GM18498 (cell line): ENCODE data around the gene SLC10A4.

ENCODE experiments used
- ATAC-seq: cut with Tn5 transposase; IDR thresholded peaks from one replicate; pipeline ENCODE4 v1.9.1; 2021; ENCODE audit warnings: mild to moderate bottlenecking, moderate library complexity; ENCODE audit not compliant: unreplicated experiment

SLC10A4 gene

DNA sequence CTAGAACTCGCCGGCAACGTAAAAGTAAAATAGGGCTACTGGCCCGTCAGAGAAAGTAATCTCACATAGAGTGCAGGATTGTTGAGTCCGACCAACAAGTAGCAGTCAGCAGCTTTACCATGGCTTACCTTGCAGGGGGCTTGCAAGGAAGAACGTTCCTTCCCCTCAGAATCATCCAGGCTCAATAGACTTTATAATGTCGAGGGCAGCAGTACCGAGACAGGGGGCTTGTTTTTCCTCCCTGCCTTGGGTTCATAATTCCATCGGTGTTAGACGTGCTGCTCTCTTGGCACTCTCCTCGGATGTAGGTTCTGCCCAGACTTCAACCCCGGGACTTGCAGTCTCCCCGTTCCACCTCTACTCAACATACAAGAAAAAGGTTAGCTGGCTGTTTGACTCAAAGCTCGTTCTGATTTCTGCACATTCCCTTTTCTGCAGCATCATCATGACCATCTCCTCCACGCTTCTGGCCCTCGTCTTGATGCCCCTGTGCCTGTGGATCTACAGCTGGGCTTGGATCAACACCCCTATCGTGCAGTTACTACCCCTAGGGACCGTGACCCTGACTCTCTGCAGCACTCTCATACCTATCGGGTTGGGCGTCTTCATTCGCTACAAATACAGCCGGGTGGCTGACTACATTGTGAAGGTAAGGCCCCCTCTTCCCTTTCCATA, 1.5 kb downstream of the SLC10A4 start:
- ATAC-seq = no peak

DNA sequence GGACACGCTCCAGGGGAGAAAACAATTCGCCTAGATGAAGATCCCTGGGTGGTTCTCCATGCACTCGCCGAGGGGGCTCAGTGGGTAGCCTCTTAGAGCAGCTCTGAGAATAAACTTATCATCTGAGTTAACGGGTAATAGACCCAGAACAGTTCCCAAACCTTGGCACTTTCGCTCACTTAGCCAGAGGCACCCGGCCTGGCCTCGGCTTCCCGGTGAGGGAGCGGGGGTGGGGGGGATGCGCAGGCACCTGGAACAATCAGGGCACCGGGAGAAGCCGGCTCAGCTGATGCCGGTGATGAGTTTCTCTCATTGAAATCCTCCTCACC, 6.5 kb downstream of the SLC10A4 start:
- ATAC-seq = peak; percentile 4

DNA sequence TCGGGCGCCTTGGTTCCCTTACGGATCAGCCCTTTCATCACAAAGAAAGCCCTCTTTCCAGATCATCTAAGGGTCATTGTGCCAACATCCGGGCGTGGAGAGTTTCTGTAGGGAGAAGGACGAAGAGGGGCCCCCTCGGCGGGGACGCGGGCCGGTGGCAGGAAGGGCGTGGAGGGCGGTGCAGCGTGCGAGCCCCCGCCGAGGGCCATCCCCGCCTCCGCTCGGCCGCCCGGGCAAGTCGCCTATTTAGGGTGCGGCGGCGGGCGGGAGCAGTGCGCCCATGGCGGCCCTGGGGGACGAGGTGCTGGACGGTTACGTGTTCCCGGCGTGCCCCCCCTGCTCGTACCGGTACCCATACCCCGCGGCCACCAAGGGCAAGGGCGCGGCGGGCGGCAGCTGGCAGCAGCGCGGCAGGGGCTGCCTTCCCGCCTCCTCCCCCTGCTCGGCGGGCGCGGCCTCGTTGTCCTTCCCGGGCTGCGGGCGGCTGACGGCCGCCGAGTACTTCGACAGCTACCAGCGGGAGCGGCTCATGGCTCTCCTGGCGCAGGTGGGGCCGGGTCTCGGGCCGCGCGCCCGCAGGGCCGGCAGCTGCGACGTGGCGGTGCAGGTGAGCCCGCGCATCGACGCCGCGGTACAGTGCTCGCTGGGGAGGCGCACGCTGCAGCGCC, 7.0 kb downstream of the SLC10A4 start, which contains the start of gene ZAR1:
Gene ZAR1, plus strand, starts transcription at position 241 of the 668 bp plus-strand sequence. Its CDS starts 40 bp downstream, at position 281.
- peak; percentile 53 for ATAC-seq

DNA sequence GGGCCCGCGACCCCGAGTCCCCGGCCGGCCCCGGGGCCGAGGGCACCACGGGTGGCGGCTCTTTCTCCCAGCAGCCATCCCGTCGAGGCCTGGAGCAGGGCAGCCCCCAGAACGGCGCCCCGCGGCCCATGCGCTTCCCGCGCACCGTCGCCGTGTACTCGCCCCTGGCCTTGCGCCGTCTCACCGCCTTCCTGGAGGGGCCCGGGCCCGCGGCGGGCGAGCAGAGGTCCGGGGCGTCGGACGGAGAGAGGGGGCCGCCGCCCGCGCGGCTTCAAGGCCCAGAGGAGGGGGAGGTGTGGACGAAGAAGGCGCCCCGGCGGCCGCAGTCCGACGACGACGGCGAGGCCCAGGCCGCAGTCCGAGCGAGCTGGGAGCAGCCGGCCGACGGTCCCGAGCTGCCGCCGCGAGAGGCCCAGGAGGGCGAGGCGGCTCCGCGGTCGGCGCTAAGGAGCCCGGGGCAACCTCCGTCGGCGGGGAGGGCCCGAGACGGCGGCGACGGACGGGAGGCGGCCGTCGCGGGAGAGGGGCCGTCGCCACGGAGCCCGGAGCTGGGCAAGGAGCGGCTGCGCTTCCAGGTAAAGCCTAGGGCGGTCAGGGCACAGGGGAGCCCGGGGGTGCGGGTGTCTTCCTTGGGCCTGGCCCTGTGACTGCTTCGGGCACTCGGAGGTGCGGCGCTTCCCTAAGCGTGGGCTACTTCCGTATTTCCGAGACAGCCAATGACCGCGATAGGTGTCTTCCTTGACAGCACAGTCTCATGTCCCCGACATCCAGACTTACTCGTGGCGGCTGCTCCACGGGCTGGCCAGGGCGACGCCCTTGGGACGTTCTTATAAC, 7.8 kb downstream of the SLC10A4 start:
- no peak for ATAC-seq

DNA sequence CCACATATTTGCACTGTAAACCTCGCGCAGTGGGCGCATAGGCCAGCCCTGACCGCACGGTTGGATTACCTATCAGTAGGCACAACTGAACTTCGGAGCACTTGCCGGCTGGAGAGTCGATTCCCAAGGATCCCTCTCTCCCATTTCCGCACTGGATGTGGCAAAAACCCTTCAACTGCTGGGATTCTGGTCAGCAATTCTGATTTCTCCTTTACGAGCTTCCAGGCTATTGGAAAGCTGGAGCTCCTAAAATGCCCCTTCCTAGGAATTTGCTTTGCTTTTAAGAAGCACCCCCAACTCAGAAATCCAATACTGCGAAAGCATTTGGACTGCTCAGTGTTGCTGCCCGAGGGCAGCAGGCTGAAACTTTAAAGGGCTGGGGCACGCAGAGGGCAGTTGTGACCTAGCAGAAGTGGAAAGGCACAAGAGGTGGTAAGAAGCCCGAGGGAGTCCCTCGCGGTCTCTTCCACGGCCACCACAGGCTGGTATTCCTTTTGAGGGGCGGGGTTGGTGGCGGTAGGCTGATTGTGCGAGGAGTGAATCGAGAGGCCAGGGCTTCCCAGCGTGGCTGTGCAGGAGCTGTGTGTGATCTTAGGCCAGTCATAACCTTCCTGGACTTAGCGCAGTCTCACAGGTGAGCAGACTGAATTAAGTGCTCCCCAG, 8.5 kb downstream of the SLC10A4 start:
- no peak for ATAC-seq

DNA sequence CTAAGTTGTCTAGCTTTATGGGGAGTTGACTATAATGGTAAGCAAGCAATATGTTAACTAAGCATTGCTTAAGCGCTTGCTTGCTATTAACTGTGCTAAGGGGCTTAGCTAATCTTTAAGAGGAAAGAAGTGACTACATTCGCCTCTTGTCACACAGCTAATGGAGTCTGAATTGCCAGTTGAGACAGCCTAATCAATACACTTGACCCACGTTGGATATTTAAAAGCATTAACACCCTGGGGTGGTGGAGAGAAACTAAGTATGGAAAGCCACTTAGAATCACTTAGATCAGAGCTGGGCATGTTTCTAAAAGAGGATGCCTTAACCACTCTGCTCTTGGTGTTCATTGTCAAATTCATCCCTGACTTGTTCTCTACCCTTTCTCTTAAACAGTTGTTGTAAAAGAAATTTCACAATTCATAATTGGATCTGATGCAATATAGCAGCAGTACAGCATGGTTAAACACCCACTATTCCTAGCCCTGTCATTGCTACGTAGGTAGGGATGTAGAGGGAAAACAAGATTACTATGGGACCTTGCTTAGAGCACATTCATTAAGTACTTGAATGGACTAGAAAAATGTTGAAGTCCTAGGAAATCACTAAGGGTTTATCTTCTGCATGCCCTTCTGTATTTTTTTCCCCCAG, 10.4 kb downstream of the SLC10A4 start:
- ATAC-seq = no peak

DNA sequence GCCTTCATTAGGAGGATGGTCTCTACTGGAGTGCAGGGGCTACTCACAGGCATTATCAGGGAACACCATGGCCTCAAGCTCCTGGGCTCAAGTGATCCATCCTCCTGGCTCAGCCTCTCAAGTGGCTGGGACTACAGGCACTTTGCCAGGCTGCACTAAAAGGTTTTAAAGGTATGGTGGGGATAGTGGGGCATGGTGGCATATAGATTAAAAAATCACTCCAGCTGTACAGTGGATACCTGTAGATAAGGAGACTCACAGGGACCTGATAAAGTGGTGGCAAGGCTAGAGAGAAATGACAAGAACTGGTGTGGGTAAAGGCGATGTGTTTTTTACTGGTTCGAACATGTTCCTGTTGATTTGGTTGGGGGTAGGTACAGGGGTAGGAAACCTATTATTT, 12.8 kb downstream of the SLC10A4 start:
- no peak for ATAC-seq

DNA sequence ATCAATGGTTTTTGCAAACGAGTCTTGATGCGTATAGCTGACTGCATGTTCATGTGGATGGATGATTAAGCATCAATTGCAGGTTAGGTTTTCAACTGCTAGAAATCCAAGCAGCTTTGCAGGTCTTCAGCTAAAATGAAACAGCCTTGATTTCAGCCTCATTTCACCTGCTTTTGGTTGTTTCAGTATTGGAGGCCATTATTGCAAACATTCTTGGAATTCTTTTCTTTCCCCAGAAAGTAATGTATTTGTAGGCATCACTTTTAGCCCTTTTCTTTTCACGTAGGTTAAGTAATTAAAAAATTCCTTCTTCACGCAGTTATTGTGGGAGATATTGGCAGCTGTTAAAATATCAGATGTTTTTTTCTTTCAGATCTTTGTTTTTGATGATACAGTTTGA, 15.8 kb downstream of the SLC10A4 start:
- no peak for ATAC-seq

DNA sequence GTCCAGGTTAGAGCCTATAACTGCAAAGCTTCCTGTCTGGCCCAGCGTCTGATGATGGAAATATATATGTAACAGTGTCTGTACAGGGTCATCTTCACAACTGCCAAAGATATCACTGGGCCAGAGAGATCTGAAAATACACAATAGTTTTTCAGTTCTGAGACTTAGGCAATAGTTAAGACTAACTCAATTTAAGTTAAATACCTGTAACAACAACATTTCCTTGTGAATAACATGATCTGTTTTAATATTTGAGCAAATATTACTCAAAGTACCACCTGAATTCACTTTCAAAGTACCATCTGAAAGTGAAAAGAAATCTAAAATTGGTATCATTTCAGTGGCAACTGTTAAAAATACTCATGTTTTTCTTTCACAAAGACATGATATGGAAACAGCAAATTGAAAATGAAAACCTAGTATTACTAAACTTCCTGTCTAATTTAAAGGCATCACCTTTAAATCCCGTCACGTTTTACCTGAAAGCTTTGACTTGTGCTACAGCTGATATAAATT, 16.5 kb downstream of the SLC10A4 start:
- ATAC-seq = peak; percentile 87

DNA sequence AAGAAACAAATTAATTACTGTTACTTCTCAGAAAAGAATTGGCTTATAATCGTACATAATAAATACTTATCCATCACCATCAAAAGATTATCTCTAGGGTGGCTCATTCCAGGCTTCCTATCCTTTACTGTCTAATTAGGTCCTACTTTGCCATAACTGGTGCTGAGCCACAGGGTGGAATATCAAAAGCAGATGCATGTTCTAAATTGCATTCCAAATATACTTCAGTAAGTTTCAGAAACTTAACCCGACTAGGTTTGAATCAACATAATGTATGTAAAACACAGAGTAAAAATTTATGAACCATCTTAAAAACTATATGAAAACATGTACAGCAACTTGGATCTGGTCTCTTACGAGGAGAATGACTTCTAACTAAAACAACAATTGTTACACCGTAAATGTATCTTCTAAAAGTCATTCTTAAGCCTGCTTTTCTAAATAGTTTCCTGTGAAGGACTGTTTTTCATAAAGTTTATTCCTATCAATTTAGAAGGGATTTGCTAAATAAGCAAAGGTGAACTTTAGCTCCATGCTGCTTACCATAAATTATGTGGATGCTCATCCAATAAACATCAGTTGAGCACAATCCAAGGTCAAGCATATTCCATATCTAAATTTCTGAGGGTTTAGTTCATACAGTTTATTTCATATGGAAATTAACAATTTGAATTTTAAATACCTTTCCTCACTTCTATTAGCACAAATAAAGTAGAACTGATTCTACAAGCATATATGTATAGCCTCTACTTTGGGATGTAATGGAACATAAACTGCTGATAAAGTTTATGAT, 20.3 kb downstream of the SLC10A4 start:
- no peak for ATAC-seq

DNA sequence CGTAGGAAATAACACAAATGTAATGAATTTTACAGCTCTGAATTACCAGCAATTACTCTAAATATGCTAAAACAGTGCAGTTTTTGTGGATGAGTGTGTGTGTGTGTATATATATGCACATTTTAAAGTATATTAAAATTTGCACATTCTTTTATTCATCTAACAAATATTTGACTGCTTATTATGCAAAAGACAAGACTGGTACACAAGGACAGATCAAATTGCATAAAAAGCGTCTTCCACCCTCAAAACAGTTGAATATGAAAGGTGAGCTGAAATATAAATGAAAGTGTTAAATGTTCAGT, 20.8 kb downstream of the SLC10A4 start:
- no peak for ATAC-seq

DNA sequence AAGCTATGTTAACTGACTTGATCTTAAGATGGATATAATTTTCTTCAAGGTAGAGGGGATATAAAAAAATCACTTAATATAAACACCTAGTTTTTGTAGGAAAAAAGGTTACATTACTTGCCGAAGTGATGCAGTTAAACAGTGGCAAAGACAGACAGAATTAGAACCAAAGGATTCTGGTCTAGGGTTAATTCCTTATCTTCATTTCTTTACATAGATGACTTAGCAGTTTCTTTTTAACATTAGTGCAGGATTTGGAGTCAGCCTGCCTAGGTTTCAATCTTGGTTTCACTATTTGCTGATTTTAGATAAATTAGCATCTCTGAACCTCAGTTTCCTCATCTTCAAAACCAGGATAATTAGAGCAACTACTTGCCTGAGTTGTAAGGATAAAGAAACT, 21.2 kb downstream of the SLC10A4 start:
- ATAC-seq = no peak

DNA sequence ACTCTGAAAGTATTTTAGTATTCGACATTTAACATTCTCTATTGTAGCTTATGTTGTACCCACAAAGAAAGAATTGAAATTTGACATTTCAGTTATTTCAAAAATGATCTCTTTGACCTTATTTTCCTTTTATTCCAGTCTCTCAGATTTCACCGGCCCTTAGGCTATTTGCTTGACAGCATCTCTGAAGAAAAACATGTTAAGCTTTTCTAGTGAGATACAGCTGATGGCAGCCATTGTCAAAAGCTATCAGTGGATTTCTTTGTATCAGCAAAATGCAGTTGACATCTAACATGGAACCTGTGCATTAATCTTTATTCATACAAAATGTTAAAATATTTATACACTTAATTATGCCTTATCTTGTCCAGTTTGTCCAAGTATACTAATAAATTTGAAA, 23.6 kb downstream of the SLC10A4 start:
- no peak for ATAC-seq

DNA sequence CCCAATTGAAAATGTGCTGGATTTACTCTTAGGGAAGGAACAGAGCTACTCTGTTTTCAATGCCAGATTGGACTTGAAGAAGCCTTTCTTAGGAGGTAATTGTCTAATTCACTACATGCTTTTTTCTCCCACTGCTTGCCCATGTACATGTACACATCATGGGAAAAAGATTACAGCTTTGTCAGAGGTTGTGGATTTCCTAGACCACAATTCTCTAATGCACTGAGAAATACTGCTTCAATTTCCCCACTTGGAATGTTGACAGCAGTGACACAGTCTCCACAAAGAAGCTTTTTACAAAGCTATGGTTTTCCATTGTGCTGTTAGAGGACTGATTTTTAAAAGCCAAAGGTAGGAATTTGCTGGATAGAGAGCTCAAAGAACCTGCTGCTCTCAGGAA, 26.4 kb downstream of the SLC10A4 start:
- no peak for ATAC-seq

DNA sequence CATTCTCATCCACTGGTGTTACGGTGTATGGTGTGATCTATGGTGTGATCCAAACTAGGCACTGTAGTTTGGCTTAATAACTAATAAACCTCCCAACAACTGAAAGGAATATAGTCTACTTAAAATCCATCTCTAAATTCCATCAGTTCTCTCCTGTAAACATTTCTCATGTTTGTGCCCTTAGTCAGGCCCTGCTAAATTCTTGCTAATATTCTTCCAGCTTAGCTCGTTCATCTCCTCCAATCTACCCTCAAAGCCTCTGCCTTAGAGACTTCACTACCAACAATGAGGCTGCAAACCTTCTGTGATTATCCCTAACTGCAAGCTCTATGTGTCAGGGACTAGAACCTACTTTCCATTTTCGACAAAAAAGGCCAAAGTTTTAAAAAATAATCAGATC, 35.0 kb downstream of the SLC10A4 start:
- no peak for ATAC-seq

DNA sequence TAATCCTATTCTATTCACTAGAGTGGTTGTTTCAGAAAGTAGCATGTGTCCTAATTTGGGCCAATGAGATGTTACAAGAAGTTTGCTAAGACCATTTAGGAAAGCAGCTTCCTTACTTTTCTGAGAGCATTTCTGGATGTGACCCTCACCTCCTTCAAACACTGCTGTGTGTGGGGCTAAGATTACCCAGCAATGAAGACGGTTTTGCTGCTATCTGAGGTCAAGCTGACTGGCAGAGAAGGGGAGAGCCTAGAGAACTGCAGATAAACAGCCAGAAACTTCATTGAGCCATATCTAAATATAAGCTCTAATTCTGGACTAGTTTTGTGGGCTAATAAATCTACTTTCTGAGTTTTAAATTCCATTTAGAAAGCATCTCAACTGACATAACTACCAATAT, 43.3 kb downstream of the SLC10A4 start:
- ATAC-seq = no peak

DNA sequence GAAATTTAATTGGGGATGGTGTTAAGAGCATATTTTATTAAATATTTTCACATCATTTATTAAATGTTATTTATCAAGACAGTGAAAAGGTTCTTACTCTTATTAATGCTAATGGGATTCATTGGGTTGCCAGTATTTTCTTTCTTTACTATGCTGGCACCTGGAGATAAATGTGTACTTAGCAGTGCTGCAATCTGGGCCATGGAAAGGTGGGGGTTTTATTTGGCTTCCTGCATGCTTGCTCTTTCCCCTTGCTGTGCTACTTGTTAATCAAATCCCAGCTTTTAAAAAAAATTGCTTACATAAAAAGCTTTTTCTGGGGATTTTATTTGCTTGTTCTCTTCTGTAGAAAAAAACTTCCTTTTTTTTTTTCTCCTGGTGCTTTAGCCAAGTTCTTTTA, 55.2 kb downstream of the SLC10A4 start:
- ATAC-seq = no peak
